Kidney (tissue), 14 donors: Measurements from ENCODE around the gene ARID3A. TPM values are rescaled to one million over a fixed set of nuclear protein-coding genes. Genes with fewer than 3 reads are reported as not detected.

Source experiments
- DNase-seq, 5 donors: peaks; one replicate each; pipeline ENCODE4 v3.0.0-alpha.2; 2013 to 2020
- FAIRE-seq: peaks from 2 replicates; lab custom pipeline; 2012; peaks lifted over from hg19 to GRCh38; lab: Jason Lieb, UNC
- H3K27ac ChIP-seq, 2 donors: one replicate each; pipeline ENCODE4 v1.7.0; 2013; ENCODE audit warnings: low read depth in 2 of 2, low read length in 2 of 2, inconsistent platforms in 1 of 2
- H3K27me3 ChIP-seq: one replicate; pipeline ENCODE4 v1.7.1; 2013; ENCODE audit warnings: low read length, inconsistent platforms; ENCODE audit not compliant: control insufficient read depth, insufficient read depth
- H3K36me3 ChIP-seq, 3 donors: one replicate each; pipeline versions ENCODE4 v1.7.0 to v1.7.1; 2013; ENCODE audit warnings: low read length in 3 of 3, control low read depth in 1 of 3, inconsistent platforms in 1 of 3; ENCODE audit not compliant: insufficient read depth in 3 of 3, control insufficient read depth in 2 of 3
- H3K4me1 ChIP-seq, 3 donors: one replicate each; pipeline versions ENCODE4 v1.7.0 to v1.7.1; 2013; ENCODE audit warnings: low read length in 3 of 3, inconsistent platforms in 1 of 3, low read depth in 1 of 3; ENCODE audit not compliant: control insufficient read depth in 2 of 3, insufficient read depth in 2 of 3
- H3K4me3 ChIP-seq, 3 donors: one replicate each; pipeline versions ENCODE4 v1.7.0 to v1.8.1; 2013; ENCODE audit warnings: low read length in 3 of 3, control low read depth in 1 of 3, inconsistent platforms in 1 of 3
- H3K9ac ChIP-seq, 3 donors: one replicate each; pipeline versions ENCODE4 v1.7.0 to v1.7.1; 2013; ENCODE audit warnings: low read length in 3 of 3, control low read depth in 1 of 3, inconsistent platforms in 1 of 3
- H3K9me3 ChIP-seq, 3 donors: one replicate each; pipeline versions ENCODE4 v1.7.0 to v1.7.1; 2013; ENCODE audit warnings: low read length in 3 of 3, control low read depth in 1 of 3, inconsistent platforms in 1 of 3; ENCODE audit not compliant: control insufficient read depth in 2 of 3, insufficient read depth in 1 of 3
- intact Hi-C: fragments of 100-400 bp; cut with DNase I; formaldehyde crosslinking; loops from one replicate; pipeline ENCODE4 v1.11.1; 2022
- polyA plus RNA-seq: library from polyadenylated mRNA; stranded (reverse); fragments of 350-450 nt; fragmentation: Illumina TruSeq; extraction: RNeasy Lipid Tissue Mini Kit (QIAGEN cat#74804); gene quantifications from one replicate; pipeline ENCODE4 v1.2.3, GENCODE V29; 2014; ENCODE audit warnings: low read depth, low replicate concordance; ENCODE audit not compliant: insufficient read depth
- total RNA-seq: library from RNA; stranded (reverse); fragmentation: NEBNext Ultra II Directional; extraction: Animal tissue kit (Norgen Biotek cat#: 25700); gene quantifications from one replicate; pipeline ENCODE4 v1.2.1, GENCODE V29; 2021
- TF ChIP-seq, protein P1 (sequence below): IDR thresholded peaks from 3 replicates; pipeline ENCODE4 v1.5.1; 2012; ENCODE audit warnings: mild to moderate bottlenecking, moderate library complexity, borderline replicate concordance; ENCODE audit not compliant: insufficient read depth; ENCODE audit errors: extremely low read depth
- donor health status: control.
- donor health status: control.
- donor health status: control.
- donor health status: control.
- donor health status: control.
- donor health status: DM: yes; HTN: yes; CAD: no.
- donor health status: Normal renal cell carcinoma (clear cell type).

Gene ARID3A
- total and polyA plus RNA-seq, 2 donors from 2014 or later: 5.6 to 16.9 TPM

DNA sequence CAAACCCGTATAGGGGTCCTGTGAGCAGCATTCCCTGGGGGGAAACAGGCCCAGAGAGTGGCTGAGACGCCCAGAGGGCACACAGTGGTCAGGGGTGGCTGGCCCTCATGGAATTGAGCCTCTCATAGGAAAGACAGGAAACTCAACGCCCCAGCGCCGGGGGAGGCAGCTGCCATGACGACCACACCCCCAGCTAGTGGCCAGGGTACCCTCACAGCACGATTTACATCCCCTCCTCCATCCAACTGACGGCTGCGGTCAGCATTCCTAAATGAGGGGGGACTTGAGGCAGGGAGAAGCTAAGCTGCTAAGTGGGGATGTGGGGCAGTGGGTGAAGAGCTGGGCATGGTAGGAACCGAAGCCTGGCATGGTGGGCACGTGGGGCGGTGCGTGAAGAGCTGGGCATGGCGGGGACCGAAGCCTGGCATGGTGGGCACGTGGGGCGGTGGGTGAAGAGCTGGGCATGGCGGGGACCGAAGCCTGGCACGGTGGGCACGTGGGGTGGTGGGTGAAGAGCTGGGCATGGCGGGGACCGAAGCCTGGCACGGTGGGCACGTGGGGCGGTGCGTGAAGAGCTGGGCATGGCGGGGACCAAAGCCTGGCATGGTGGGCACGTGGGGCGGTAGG, 42.9 kb upstream of the ARID3A start:
- intact Hi-C loops: no loop called here
- peaks cover 3 to 25% (median 4%) of the 10 kb centered on the region in 3 donors for H3K36me3 ChIP-seq
- H3K27ac ChIP-seq: no peak overlapping the region
- H3K9ac ChIP-seq: no peak overlapping the region
- H3K4me3 ChIP-seq: no peak overlapping the region
- no peaks in the 10 kb centered on the region for H3K4me1 ChIP-seq
- no peaks in the 10 kb centered on the region for H3K9me3 ChIP-seq
- TF ChIP-seq, protein P1, sequence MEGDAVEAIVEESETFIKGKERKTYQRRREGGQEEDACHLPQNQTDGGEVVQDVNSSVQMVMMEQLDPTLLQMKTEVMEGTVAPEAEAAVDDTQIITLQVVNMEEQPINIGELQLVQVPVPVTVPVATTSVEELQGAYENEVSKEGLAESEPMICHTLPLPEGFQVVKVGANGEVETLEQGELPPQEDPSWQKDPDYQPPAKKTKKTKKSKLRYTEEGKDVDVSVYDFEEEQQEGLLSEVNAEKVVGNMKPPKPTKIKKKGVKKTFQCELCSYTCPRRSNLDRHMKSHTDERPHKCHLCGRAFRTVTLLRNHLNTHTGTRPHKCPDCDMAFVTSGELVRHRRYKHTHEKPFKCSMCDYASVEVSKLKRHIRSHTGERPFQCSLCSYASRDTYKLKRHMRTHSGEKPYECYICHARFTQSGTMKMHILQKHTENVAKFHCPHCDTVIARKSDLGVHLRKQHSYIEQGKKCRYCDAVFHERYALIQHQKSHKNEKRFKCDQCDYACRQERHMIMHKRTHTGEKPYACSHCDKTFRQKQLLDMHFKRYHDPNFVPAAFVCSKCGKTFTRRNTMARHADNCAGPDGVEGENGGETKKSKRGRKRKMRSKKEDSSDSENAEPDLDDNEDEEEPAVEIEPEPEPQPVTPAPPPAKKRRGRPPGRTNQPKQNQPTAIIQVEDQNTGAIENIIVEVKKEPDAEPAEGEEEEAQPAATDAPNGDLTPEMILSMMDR: no peak
- no peaks in the 10 kb centered on the region for H3K27me3 ChIP-seq
- DNase-seq (no peak), FAIRE-seq (no peak)

DNA sequence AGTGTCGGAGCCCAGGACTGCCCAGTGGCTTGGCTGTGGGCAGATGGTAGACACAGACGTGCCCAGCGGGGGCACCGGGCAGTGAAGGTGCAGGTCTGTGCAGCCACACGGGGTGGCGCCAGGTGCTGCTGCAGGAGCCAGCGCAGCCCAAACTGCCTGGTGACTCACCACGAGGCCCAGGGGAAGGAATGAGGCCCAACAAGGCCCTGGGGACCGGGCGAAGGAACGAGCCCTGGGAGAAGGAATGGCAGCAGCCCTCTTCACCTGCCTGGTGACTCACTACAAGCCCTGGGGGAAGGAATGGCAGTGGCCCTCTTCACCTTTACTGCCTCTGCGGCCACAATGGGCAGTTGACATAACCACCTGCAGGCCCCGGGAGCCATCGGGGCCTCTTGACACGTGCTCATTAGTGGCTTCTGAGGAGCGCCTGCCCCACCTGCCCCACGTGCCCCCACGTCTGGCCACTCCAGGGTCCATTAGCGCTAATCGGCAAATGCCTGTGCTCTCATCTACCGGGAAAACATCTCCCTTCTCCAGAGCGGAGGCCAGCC, 42.1 kb upstream of the ARID3A start:
- no peaks in the 10 kb centered on the region for H3K4me1 ChIP-seq
- no peak for FAIRE-seq
- peaks cover 3 to 27% (median 4%) of the 10 kb centered on the region in 3 donors for H3K36me3 ChIP-seq
- no peak overlapping the region for H3K9ac ChIP-seq
- no peak overlapping the region for H3K4me3 ChIP-seq
- peak in 1 of 5 donors; percentile 90 for DNase-seq
- H3K27ac ChIP-seq: no peak overlapping the region
- TF ChIP-seq, protein P1: no peak
- no peaks in the 10 kb centered on the region for H3K27me3 ChIP-seq
- intact Hi-C loops: no loop called here
- H3K9me3 ChIP-seq: no peaks in the 10 kb centered on the region

DNA sequence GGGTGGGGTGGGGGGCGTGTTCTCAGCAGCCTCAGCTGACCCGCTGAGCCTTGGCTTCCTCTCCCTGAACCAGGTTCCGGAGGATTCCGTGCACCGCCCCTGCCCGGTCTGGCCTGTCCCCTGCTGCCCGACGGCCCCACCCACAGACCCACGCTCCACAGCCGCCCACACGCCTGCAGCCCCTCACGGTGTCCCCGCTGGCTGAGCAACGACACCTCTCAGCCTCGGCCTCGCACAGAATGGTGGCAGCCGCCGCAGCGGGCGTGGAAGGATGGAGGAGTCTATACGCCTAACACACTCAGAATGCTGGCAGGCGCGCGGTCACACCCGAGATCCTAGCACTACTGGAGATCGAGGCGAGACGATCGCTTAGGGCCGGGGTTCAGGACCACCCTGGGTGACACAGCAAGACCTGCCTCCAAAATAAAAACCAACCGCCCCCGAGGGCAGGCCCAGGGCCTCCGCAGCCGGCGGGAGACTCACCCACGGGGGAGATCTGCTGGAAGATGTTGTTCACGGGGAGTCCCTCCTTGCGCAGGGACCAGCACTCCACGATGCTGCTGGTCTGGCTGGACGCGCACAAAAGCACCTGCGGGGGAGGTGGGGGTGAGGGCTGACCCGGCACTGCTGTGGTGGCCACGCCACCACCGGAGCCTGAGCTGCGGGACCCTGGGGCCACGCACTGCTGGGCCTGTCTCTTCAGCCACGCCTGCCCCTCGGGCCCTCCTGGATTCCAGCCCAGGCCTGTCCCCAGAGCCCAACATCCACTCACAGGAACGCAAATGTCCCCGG, 41.2 kb upstream of the ARID3A start:
- H3K9me3 ChIP-seq: no peaks in the 10 kb centered on the region
- DNase-seq (peak in 1 of 5 donors; percentile 71), FAIRE-seq (no peak)
- TF ChIP-seq, protein P1: no peak
- intact Hi-C loops: no loop called here
- H3K4me1 ChIP-seq: no peaks in the 10 kb centered on the region
- H3K4me3 ChIP-seq: no peak overlapping the region
- no peak overlapping the region for H3K27ac ChIP-seq
- no peak overlapping the region for H3K9ac ChIP-seq
- no peaks in the 10 kb centered on the region for H3K27me3 ChIP-seq
- H3K36me3 ChIP-seq: peaks cover 4 to 28% (median 6%) of the 10 kb centered on the region in 3 donors
